ENCODE results near the gene AGBL1.

Gene AGBL1

DNA sequence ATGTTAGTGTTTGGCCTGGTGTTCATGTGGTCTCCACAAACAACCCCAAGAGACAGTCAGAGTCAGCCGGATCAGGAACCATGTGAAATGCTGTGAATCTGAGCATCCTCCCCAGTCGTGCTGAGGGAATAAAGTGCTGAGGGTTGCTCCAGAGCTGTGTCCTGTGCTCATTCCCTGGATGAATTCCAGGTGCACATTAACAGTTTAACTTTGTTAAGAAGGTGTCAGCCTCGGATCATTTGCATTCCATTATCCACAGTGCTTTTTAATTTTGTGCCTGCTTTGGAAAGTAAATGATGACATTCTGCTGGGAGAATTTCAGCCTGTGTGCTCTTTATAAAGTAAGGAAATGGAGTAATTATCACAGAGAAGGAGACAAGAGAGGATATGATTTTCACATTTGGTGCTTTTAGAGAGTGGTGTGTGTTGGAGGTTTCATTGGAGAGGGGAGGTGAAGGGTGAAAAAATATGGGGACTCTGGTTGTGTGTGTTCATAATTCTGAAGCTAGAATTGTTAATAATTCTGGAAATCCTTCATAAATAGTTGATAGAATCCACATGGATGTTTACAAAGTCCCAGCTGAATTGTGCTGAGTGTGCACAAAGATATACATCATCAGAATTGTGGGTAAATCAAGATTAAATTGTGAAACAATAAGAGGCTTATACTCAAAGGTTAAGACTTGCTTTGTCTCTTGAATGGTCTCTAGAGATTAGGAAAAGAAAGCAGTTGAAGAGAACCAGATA is 621.4 kb downstream of the AGBL1 start:
- H3K4me3 ChIP-seq (replicated peaks; ENCODE audit: low read depth, low read length) = no peak overlapping the region
- TF ChIP-seq, protein P1, sequence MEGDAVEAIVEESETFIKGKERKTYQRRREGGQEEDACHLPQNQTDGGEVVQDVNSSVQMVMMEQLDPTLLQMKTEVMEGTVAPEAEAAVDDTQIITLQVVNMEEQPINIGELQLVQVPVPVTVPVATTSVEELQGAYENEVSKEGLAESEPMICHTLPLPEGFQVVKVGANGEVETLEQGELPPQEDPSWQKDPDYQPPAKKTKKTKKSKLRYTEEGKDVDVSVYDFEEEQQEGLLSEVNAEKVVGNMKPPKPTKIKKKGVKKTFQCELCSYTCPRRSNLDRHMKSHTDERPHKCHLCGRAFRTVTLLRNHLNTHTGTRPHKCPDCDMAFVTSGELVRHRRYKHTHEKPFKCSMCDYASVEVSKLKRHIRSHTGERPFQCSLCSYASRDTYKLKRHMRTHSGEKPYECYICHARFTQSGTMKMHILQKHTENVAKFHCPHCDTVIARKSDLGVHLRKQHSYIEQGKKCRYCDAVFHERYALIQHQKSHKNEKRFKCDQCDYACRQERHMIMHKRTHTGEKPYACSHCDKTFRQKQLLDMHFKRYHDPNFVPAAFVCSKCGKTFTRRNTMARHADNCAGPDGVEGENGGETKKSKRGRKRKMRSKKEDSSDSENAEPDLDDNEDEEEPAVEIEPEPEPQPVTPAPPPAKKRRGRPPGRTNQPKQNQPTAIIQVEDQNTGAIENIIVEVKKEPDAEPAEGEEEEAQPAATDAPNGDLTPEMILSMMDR (IDR thresholded peaks at IDR 0.05; ENCODE audit: low read length, missing control alignments) = no peak
- DNase-seq (ENCODE audit: low read depth) = no peak

DNA sequence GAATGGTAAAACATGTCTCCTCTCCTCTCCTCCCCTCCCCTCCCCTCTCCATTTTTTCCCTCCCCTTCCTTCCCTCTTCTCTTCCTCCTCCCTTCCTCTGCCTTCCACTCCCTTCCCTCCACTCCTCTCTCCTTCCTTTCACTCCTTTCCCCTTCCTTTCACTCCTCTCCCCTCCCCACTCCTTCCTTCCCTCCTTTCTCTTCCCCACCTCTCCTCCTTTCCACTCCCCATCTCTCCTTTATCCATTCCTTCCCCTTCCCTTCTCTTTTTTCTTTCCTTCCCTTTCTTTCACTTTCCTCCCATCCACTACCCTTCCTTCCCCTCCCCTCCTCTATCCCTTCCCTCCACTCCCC is 621.9 kb downstream of the AGBL1 start:
- TF ChIP-seq, protein P1 (IDR thresholded peaks at IDR 0.05; ENCODE audit: low read length, missing control alignments) = no peak
- no peak for DNase-seq (ENCODE audit: low read depth)
- H3K4me3 ChIP-seq (replicated peaks; ENCODE audit: low read depth, low read length) = no peak overlapping the region

DNA sequence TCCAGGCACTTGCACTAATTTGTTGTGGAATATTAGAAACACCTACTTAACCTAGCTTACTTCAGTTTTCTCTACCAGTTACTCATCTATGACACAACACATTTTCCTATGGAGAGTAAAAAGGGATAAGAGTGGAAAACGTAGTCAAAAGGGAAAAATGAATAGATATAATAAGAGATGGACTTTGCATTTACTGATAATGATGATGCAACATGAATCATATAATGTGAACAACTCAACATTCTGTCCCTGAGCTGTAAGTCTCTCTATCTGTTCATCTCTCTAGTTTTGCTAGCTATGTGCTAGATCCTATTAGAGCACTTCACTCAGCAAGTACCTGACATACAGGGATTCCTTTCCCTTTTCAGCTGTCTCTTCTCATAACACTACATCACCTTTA is 627.1 kb downstream of the AGBL1 start:
- TF ChIP-seq, protein P1 (IDR thresholded peaks at IDR 0.05; ENCODE audit: low read length, missing control alignments) = no peak
- H3K4me3 ChIP-seq (replicated peaks; ENCODE audit: low read depth, low read length) = no peak overlapping the region
- no peak for DNase-seq (ENCODE audit: low read depth)

DNA sequence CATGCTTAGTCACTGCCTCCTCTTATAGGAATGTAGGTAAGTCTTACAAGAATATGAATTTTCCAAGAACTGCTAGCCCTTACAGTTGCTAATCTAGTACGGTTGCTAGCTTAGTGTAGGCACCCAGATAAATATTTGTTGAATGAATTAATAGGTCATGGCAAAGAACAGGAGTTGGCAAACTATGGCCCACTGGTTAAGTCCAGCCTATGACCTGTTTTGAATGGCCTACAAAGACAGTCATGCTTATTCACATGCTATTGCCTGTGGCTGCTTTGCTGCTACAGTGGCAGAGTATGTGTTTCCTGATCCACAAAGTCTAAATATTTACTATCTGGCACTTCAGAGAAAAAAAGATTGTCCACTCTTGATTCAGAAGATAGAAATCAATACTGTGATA is 631.8 kb downstream of the AGBL1 start:
- no peak for DNase-seq (ENCODE audit: low read depth)
- no peak overlapping the region for H3K4me3 ChIP-seq (replicated peaks; ENCODE audit: low read depth, low read length)
- TF ChIP-seq, protein P1 (IDR thresholded peaks at IDR 0.05; ENCODE audit: low read length, missing control alignments) = no peak

DNA sequence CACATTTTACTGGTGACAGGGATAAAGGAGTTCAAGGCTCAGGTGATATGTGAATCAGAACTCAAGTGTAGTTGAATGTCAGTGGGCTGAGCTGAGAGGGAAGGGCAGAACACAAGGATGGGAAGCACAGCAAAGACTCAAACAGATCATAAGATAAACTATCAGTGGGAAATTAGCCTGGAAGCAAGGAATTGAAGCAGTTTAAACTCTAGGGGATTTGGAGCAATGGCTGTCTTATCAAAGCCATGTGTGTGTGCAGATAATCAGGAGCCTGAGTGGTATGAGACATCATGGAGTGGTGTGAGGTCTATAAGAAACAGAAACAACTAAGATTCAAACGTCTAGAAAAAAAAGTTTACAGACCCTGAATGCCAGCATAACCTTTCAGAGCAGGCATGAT is 634.6 kb downstream of the AGBL1 start:
- no peak for DNase-seq (ENCODE audit: low read depth)
- no peak overlapping the region for H3K4me3 ChIP-seq (replicated peaks; ENCODE audit: low read depth, low read length)
- TF ChIP-seq, protein P1 (IDR thresholded peaks at IDR 0.05; ENCODE audit: low read length, missing control alignments) = no peak

DNA sequence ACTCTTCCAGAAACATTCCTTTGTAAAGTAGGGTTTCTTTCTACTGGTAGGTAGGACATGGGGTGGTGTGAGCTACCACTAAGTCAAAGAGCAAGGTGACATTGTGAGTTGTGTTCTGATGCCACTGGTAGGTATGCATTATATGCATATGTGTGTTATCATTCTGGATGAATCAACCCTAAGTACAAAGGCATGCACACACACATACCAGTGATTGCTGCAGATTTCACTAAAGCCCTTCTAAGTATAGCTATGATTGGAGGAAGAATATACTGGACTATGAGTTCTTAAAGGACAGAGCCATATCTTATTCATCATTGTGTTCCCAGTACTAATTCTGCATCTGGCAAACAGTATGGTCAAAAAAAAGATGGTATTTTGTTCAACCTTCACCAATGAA is 646.0 kb downstream of the AGBL1 start:
- no peak overlapping the region for H3K4me3 ChIP-seq (replicated peaks; ENCODE audit: low read depth, low read length)
- TF ChIP-seq, protein P1 (IDR thresholded peaks at IDR 0.05; ENCODE audit: low read length, missing control alignments) = no peak
- DNase-seq (ENCODE audit: low read depth) = no peak

All from fibroblast of pulmonary artery (primary cell).